H9 (cell line): ENCODE results near the gene SNX30. TPM values are rescaled to one million over a fixed set of nuclear protein-coding genes. Genes with fewer than 3 reads are reported as not detected.

ENCODE experiments used
- DNase-seq: peaks from one replicate; pipeline ENCODE4 v3.0.0-alpha.2; 2017
- H2AFZ ChIP-seq: one replicate; pipeline ENCODE4 v1.6.1; 2013; ENCODE audit warnings: mild to moderate bottlenecking, low read length, control low read depth, moderate library complexity
- H2AK5ac ChIP-seq: 2 replicates; pipeline ENCODE4 v1.6.1; 2013; ENCODE audit warnings: low read length, control low read depth, mixed read lengths; ENCODE audit not compliant: insufficient read length
- H2BK120ac ChIP-seq: one replicate; pipeline ENCODE4 v1.6.1; 2013; ENCODE audit warnings: low read depth, mild to moderate bottlenecking, low read length, control low read depth, inconsistent platforms; ENCODE audit not compliant: poor library complexity, severe bottlenecking
- H2BK12ac ChIP-seq: 2 replicates; pipeline ENCODE4 v1.6.1; 2013; ENCODE audit warnings: low read length, control low read depth, mixed read lengths, low read depth; ENCODE audit not compliant: insufficient read length
- H2BK15ac ChIP-seq: 2 replicates; pipeline ENCODE4 v1.6.1; 2013; ENCODE audit warnings: low read depth, low read length, control low read depth
- H2BK20ac ChIP-seq: one replicate; pipeline ENCODE4 v1.6.1; 2013; ENCODE audit warnings: low read depth, mild to moderate bottlenecking, low read length, control low read depth, inconsistent platforms; ENCODE audit not compliant: poor library complexity, severe bottlenecking
- H2BK5ac ChIP-seq: 2 replicates; pipeline ENCODE4 v1.6.1; 2013; ENCODE audit warnings: low read length, control low read depth, mixed read lengths; ENCODE audit not compliant: insufficient read length
- H3K14ac ChIP-seq: 2 replicates; pipeline ENCODE4 v1.6.1; 2013; ENCODE audit warnings: low read length, control low read depth; ENCODE audit not compliant: insufficient read depth
- H3K18ac ChIP-seq: 2 replicates; pipeline ENCODE4 v1.6.1; 2013; ENCODE audit warnings: low read depth, mild to moderate bottlenecking, mixed read lengths, low read length, control low read depth; ENCODE audit not compliant: insufficient read length
- H3K23ac ChIP-seq: 2 replicates; pipeline ENCODE4 v1.6.1; 2013; ENCODE audit warnings: low read length, control low read depth, mixed read lengths, low read depth; ENCODE audit not compliant: insufficient read length
- H3K23me2 ChIP-seq: 2 replicates; pipeline ENCODE4 v1.6.1; 2013; ENCODE audit warnings: low read depth, mild to moderate bottlenecking, mixed read lengths, low read length, control low read depth; ENCODE audit not compliant: insufficient read length, poor library complexity, severe bottlenecking
- H3K27ac ChIP-seq: 2 replicates; pipeline ENCODE4 v1.5.1; 2013; ENCODE audit warnings: low read length, control low read depth, mixed read lengths, low read depth; ENCODE audit not compliant: insufficient read length
- H3K27me3 ChIP-seq: 2 replicates; pipeline ENCODE4 v1.6.1; 2013; ENCODE audit warnings: low read length, control low read depth, inconsistent platforms; ENCODE audit not compliant: insufficient read depth
- H3K4ac ChIP-seq: 2 replicates; pipeline ENCODE4 v1.6.1; 2013; ENCODE audit warnings: low read depth, mild to moderate bottlenecking, control low read depth, inconsistent platforms, low read length, moderate library complexity
- H3K4me1 ChIP-seq: 2 replicates; pipeline ENCODE4 v1.6.1; 2013; ENCODE audit warnings: low read length, control low read depth, inconsistent platforms; ENCODE audit not compliant: insufficient read depth
- H3K4me2 ChIP-seq: 2 replicates; pipeline ENCODE4 v1.6.1; 2013; ENCODE audit warnings: low read length, control low read depth, mixed read lengths; ENCODE audit not compliant: insufficient read length, insufficient read depth
- H3K56ac ChIP-seq: 2 replicates; pipeline ENCODE4 v1.6.1; 2013; ENCODE audit warnings: low read depth, mild to moderate bottlenecking, mixed read lengths, low read length, control low read depth; ENCODE audit not compliant: insufficient read length
- H3K79me1 ChIP-seq: 2 replicates; pipeline ENCODE4 v1.6.1; 2013; ENCODE audit warnings: low read depth, mild to moderate bottlenecking, moderate library complexity, low read length, control low read depth, inconsistent platforms; ENCODE audit not compliant: insufficient read depth, poor library complexity, severe bottlenecking
- H3K79me2 ChIP-seq: 2 replicates; pipeline ENCODE4 v1.6.1; 2013; ENCODE audit warnings: low read length, control low read depth, inconsistent platforms; ENCODE audit not compliant: insufficient read depth
- H3K9ac ChIP-seq: 2 replicates; pipeline ENCODE4 v1.6.1; 2013; ENCODE audit warnings: low read length, control low read depth, mixed read lengths; ENCODE audit not compliant: insufficient read length; ENCODE audit errors: extremely low read depth
- H3K9me3 ChIP-seq: one replicate; pipeline ENCODE4 v1.6.1; 2013; ENCODE audit warnings: low read depth, low read length, inconsistent platforms; ENCODE audit not compliant: control insufficient read depth
- H3T11ph ChIP-seq: one replicate; pipeline ENCODE4 v1.6.1; 2013; ENCODE audit warnings: mild to moderate bottlenecking, low read length, control low read depth, inconsistent platforms
- H4K20me1 ChIP-seq: one replicate; pipeline ENCODE4 v1.6.1; 2013; ENCODE audit not compliant: control insufficient read depth, insufficient read length, insufficient read depth
- H4K5ac ChIP-seq: 2 replicates; pipeline ENCODE4 v1.6.1; 2013; ENCODE audit warnings: low read depth, mild to moderate bottlenecking, mixed read lengths, low read length, control low read depth; ENCODE audit not compliant: insufficient read length
- H4K8ac ChIP-seq: replicated peaks from 2 replicates; pipeline ENCODE4 v1.6.1; 2013; ENCODE audit warnings: low read length, control low read depth, mixed read lengths, low read depth; ENCODE audit not compliant: insufficient read length
- H4K91ac ChIP-seq: 2 replicates; pipeline ENCODE4 v1.6.1; 2013; ENCODE audit warnings: low read depth, mild to moderate bottlenecking, moderate library complexity, mixed read lengths, low read length, control low read depth; ENCODE audit not compliant: insufficient read length
- H3K27ac Mint-ChIP-seq, 3 experiments: 2 replicates in 2 of 3; 3 replicates in 1 of 3; pipeline ENCODE4 v1.8.0; 2020 to 2021; ENCODE audit warnings: mixed read lengths in 3 of 3, mild to moderate bottlenecking in 1 of 3, moderate library complexity in 1 of 3
- H3K27me3 Mint-ChIP-seq: 2 replicates; pipeline ENCODE4 v1.8.0; 2021; ENCODE audit warnings: low read depth, mild to moderate bottlenecking, moderate library complexity, mixed read lengths
- H3K36me3 Mint-ChIP-seq, 3 experiments: 2 replicates in 2 of 3; 3 replicates in 1 of 3; pipeline ENCODE4 v1.8.0; 2020 to 2021; ENCODE audit warnings: low read depth in 3 of 3, mixed read lengths in 3 of 3; ENCODE audit not compliant: insufficient read depth in 1 of 3
- H3K4me1 Mint-ChIP-seq, 2 experiments: 2 replicates each; pipeline ENCODE4 v1.8.0; 2020; ENCODE audit warnings: mixed read lengths in 2 of 2
- H3K4me3 Mint-ChIP-seq, 2 experiments: 2 replicates in 1 of 2; 3 replicates in 1 of 2; pipeline ENCODE4 v1.8.0; 2020 to 2021; ENCODE audit warnings: mild to moderate bottlenecking in 2 of 2, mixed read lengths in 2 of 2, moderate library complexity in 1 of 2
- H3K9me3 Mint-ChIP-seq, 2 experiments: 2 replicates in 1 of 2; 3 replicates in 1 of 2; pipeline ENCODE4 v1.8.0; 2020; ENCODE audit warnings: mild to moderate bottlenecking in 2 of 2, mixed read lengths in 2 of 2, moderate library complexity in 1 of 2
- CTCF ChIP-seq: fragments of 200-600 bp; sonication (generic); conservative IDR thresholded peaks from 3 replicates; pipeline ENCODE4 v1.8.0; 2021; ENCODE audit warnings: antibody characterized with exemption, mild to moderate bottlenecking
- WGBS: extraction: QIAGEN DNeasy Blood & Tissue Kit; methylation state at CpG from one replicate; pipeline ENCODE4 v1.1.7; 2013; ENCODE audit warnings: missing lambda C conversion rate, low lambda C conversion rate, mixed read lengths; ENCODE audit not compliant: insufficient read length; ENCODE audit errors: extremely low coverage; 5-methylcytosine and 5-hydroxymethylcytosine counted together
- total RNA-seq: library from RNA; stranded (reverse); gene quantifications from 2 replicates; pipeline ENCODE4 v1.2.1, GENCODE V29; 2021

SNX30 gene
- total RNA-seq, 1 experiment from 2014 or later, result 10.3 TPM

DNA sequence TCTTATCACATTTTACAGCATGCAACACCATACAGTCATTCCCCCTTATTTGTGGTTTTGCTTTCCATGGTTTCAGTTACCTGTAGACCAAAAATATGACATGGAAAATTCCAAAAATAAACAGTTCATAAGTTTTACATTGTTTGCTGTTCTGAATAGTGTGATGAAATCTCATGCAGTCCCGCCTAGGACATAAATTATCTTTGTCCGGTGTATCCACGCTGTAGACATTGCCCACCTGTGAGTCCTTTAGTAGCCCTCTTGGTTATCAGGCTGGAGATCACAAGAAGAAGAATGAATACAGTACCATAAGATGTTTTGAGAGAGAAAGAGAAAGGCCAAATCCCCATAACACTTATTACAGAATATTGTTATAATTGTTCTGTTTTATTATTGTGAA, 72.1 kb downstream of the SNX30 start:
- H3K27ac ChIP-seq, result no peak overlapping the region
- Mint-ChIP-seq H3K36me3 (peaks cover 0 to 18% (median 14%) of the 10 kb centered on the region in 3 experiments; a peak in 5 of 7 replicates), H3K27ac (no peak overlapping the region), H3K27me3 (no peaks in the 10 kb centered on the region), H3K9me3 (no peaks in the 10 kb centered on the region), H3K4me1 (no peaks in the 10 kb centered on the region), H3K4me3 (no peak overlapping the region)
- H3K18ac ChIP-seq, result no peak overlapping the region
- no CpG with 5 or more reads among the region's 3 CpGs for WGBS
- H2BK5ac ChIP-seq, result no peak overlapping the region
- no peak for DNase-seq
- H3K56ac ChIP-seq, result no peak overlapping the region
- no peaks in the 10 kb centered on the region for H3K79me1 ChIP-seq
- no peaks in the 10 kb centered on the region for H3K4me1 ChIP-seq
- no peaks in the 10 kb centered on the region for H3K79me2 ChIP-seq
- H4K5ac ChIP-seq, result no peak overlapping the region
- no peak overlapping the region for H2BK120ac ChIP-seq
- H4K8ac ChIP-seq, result no peak overlapping the region
- H3T11ph ChIP-seq, result no peak overlapping the region
- H3K14ac ChIP-seq, result no peak overlapping the region
- no peak overlapping the region for H2AK5ac ChIP-seq
- H3K4ac ChIP-seq, result no peak overlapping the region
- H4K91ac ChIP-seq, result no peak overlapping the region
- H3K23ac ChIP-seq, result no peak overlapping the region
- no peaks in the 10 kb centered on the region for H3K9me3 ChIP-seq
- no peak overlapping the region for H3K4me2 ChIP-seq
- no peak for TF ChIP-seq CTCF
- H3K9ac ChIP-seq, result no peak overlapping the region
- H4K20me1 ChIP-seq, result no peaks in the 10 kb centered on the region
- no peaks in the 10 kb centered on the region for H3K27me3 ChIP-seq
- no peak overlapping the region for H2BK15ac ChIP-seq
- H2BK20ac ChIP-seq, result no peak overlapping the region
- H3K23me2 ChIP-seq, result no peaks in the 10 kb centered on the region
- no peak overlapping the region for H2BK12ac ChIP-seq
- no peak overlapping the region for H2AFZ ChIP-seq
